Stimulated activated CD8-positive, alpha-beta memory T cell treated with anti-CD3 and anti-CD28 coated beads, Interleukin-7, amount 100 ng/mL, for 4 hours (primary cell): ENCODE results near the gene ARPC2.
"Not testable (repeated sequence)": the region's sequence is repeated elsewhere in the genome, so short reads cannot be mapped to it uniquely, and the experiment has no call there.

Experiments used
- DNase-seq, 2 donors: peaks; one replicate each; pipeline ENCODE4 v3.0.0-alpha.2; 2020; ENCODE audit warnings: low read depth in 2 of 2

ARPC2 gene

DNA sequence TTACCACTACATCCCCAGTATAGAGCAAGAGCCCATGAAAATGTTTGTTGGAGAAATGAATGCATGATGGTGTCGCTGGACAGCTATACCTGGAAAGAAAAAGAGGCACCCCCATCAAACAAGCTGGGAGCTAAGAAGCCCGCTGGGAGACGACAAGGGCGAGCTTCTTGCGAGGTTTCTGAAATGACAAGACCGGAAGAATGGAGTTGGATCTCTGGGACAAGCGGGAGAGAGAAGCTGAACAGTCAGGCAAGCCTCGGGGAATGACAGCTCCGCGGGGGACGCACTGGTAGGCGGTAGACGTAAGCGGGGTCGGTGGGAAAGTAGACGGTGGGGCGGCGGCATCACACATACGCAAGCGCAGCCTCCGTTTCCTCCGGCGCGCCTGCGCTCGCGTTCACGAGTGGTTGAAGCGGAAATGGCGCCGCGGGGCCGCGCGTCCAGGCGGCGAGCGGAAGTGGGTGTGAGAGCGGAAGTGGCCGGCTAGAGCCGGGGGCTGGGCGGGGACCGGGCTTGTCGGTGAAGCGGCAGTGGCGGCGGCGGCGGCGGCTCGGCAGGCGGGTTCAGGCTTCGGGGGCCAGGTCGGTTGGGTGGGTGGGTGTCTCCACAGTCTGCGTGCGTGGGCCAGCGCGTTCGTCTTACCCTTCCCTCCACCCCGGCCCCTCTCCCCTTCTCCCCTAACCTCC is at the start of gene ARPC2:
ARPC2 (plus strand) TSS at position 516 of the 686 bp plus-strand sequence. CDS start 282 bp downstream, outside the sequence.
- peak; percentile 86 to 95 for DNase-seq

GRCh38 chr2:218168016-218168415 is 49.0 kb upstream of the ARPC2 start:
- DNase-seq = no peak

DNA sequence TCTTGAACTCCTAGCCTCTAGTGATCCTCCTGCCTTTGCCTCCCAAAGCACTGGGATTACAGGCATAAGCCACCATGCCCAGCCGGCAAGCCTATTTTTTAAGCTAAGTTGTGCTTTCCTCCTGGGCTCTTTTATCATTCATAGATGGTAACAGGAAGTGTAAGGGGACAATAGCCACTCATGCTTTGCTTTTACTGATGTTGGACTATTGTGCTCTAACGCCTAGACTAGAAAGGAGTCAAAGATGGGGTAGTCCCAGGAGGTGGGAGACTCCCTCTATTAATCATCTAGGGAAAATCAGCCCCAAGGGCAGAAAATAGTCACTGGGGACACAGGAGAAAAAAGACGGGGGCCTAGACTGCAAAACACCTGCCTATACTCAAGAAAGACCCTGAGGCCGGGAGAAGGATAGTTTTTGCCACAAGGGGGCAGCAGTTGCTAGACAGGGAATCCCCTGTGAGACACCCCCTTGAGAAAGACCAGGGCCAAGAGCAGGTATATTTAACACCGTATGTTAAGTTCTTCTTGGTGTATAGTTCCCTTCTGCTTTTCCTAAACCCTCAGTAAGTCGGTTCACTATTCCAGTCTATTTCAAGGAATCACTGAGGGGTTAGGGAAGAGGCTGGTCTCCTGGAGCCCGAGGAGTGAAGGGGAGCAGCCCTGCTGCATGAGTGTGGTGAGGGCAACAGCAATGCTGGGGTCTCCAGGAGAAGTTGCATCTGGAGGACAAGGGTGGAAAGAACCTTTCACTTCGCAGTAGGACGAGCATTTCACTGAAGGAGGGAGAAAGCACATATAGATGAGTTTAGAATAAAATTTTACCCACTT is 48.1 kb upstream of the ARPC2 start:
- DNase-seq = peak; percentile 52 to 64

GRCh38 chr2:218169757-218170546 is 47.0 kb upstream of the ARPC2 start:
- DNase-seq = no peak

GRCh38 chr2:218171744-218172143 is 45.2 kb upstream of the ARPC2 start:
- not testable (repeated sequence) for DNase-seq

DNA sequence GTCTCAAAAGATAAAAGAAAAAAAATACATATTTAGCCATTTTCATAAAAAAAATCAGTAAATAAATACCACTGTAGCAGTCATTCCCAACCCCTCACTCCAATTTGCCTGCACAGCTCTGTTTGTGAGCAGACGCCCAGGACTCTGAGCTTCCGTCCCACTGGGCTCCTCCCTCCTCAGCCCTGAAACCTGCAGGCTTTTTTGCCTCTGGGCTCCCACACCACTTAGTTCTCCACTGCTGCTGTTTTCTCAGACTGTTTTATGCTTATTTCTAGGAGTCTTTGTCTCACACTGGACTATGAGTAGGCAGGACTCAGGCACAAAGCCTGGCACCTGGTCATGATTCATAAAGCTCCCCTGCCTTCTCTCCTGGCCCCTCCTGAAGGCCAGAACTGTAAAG is 44.1 kb upstream of the ARPC2 start:
- no peak for DNase-seq

- no peak for DNase-seq
Observed at GRCh38 chr2:218179782-218180181, 37.2 kb upstream of the ARPC2 start.

GRCh38 chr2:218180467-218181114 is 36.4 kb upstream of the ARPC2 start:
- DNase-seq = no peak

DNA sequence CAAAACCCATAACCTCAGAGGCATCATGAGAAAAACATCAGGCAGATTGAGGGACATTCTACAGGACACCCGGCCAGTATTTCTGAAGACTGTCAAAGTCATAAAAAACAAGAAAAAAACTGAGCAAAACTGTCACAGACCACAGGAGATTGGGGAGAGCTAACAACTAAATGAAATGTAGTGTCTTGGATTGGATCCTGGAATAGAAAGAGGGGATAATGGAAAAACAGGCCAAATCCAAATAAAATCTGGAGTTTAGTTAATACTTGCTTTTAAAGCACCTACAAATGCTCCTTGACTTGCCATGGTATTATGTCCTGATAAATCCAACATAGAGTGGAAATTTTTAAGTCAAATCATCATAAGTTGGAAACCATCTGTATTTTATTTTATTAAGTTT is 32.7 kb upstream of the ARPC2 start:
- DNase-seq = no peak

DNA sequence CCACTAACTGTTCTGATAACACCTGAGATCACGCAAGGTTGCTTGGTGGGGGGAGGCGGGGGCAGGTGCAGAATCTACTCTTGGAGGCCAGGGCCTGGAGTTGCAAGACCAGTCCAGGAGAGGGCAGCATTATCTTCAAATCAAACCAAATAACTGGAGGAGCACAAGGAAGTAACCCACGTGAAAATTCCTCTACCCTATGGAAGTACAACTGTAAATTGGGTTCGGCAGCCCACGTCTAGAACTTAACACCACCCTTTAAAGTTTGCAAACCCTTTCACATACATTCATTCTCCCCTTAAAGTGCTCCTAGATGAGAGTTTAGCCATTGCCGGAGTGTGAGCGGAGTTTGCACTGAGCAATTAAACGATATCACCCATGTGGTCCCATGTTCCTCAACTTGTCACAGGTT is 30.6 kb upstream of the ARPC2 start:
- peak; percentile 53 to 58 for DNase-seq

- no peak for DNase-seq
Observed at GRCh38 chr2:218186876-218187275, 30.1 kb upstream of the ARPC2 start.

DNA sequence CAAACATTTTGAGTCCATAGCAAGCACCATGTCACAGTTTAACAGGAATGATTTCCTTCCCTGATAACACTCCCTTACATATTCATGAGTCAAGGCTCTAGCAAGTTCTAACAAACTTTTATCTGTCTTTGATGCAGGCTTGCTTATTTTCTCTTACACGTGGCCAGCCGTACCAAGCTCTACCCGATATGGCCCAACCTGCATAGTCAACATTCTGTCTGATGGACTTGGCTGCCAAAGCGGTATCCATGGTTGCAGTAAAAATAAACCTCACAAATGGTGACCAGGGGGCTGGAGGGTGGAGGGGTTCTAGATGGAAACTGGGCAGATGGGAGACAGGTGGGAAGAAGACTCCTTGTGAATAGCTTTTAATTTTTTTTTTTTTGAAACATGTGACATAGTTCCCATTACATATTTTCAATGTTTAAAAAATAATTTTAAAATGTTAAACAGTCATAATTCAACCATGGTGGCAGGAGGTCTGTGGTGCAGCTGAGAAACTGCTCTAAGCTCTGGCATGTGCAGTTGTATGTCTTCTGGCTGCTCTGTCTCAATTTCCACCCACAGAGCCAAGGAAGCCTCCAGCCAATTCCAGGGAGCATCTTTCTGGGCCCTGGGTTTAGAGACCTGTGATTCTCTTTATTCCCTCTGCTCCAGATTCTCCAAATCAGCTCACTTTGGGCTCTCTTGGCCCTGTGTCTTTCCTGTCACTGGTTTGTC is 29.5 kb upstream of the ARPC2 start:
- no peak for DNase-seq

DNA sequence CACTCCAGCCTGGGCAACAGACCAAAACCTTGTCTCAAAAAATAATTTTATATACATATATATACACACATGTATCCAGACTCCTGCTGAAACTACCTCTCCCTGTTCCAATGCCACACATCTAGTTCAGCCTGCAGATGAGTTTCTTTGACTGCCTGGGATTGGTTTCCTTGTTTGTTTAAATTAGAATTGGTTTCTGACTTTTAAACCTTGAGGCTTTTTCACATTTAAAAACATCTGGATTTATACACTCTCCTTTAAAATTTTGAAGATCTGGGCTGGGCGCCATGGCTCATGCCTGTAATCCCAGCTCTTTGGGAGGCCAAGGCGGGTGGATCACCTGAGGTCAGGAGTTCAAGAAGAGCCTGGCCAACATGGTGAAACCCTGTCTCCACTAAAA is 28.5 kb upstream of the ARPC2 start:
- no peak for DNase-seq

- no peak for DNase-seq
Observed at GRCh38 chr2:218192902-218193430, 24.0 kb upstream of the ARPC2 start.

- no peak for DNase-seq
Observed at GRCh38 chr2:218193701-218194100, 23.3 kb upstream of the ARPC2 start.

DNA sequence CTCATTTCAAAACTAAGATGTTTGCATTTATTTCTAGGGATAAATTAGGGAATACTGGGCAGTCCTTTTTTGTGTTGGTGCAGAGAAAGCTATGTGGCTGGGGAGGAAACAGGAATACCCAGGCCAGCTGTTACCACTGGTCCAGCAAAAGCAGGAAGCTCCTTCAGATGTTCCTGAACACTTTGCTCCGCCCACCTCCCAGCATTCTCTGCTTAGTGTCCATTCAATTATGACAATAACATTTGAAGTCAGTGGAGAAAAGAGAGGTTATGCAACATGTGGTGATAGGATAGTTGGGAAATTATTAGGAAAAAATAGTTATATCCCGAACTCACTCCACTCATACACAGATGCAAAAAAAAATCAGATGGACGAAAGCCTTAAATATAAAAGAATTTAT is 22.1 kb upstream of the ARPC2 start:
- DNase-seq = no peak

GRCh38 chr2:218196974-218197373 is 20.0 kb upstream of the ARPC2 start:
- no peak for DNase-seq

- no peak for DNase-seq
Observed at GRCh38 chr2:218202266-218202665, 14.7 kb upstream of the ARPC2 start.

GRCh38 chr2:218209078-218209477 is 7.9 kb upstream of the ARPC2 start:
- no peak for DNase-seq

DNA sequence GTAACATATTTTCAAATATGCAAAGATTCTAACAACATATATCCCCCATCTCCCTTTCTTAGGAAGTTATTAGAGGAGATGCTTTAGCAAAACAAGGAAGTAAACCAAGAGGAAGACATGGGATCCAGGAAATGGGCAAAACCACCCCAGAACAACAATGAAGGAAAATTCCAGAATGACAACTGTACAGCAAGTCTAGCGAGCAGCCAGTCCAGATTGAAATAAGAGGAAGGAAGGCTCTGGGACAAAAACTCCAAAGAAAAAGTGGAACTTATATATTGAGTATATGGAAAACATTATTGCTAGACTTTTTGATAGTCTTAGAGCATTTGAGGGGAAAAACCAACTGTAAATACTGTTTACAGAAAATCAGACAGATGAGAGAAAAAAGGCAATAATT is 2.9 kb upstream of the ARPC2 start:
- DNase-seq = no peak

GRCh38 chr2:218216336-218216673 is 684 bp upstream of the ARPC2 start:
- DNase-seq = no peak
